ENCODE measurements around the gene C6orf15. TPM values are rescaled to one million over a fixed set of nuclear protein-coding genes. Genes with fewer than 3 reads are reported as not detected.
A peak's percentile ranks its signal among the peaks of the same experiment; 100 is the strongest.

C6orf15 gene
- total RNA-seq, 2 donors from 2014 or later = not detected

DNA sequence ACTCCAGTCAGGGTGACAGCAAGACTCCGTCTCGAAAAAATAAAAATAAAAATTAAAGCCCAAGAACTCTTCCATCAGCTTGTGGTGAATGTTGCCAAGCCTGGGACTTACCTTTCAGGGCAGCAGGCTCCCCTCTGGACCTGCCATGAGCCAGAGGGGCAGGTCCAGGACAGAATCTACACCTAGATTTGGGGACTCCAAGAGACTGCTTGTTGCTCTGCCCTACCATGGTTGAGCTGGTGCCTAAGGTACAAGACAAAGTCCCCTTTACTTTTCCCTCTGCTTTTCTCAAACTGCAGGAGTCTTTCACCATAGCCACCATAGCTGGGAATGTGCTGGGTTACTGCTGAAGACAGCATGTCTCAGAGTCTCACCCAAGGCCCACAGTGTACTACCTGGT, 9.2 kb downstream of the C6orf15 start:
- Histone ChIP-seq H3K27me3 (no peaks in the 10 kb centered on the region), H3K9me3 (no peaks in the 10 kb centered on the region), H3K36me3 (no peaks in the 10 kb centered on the region), H3K4me3 (no peak overlapping the region), H3K4me1 (no peaks in the 10 kb centered on the region), H3K27ac (no peak overlapping the region), H3K9ac (ENCODE audit: low read depth in 2 of 2, low read length in 2 of 2) (no peak overlapping the region)
- TF ChIP-seq, protein P1, sequence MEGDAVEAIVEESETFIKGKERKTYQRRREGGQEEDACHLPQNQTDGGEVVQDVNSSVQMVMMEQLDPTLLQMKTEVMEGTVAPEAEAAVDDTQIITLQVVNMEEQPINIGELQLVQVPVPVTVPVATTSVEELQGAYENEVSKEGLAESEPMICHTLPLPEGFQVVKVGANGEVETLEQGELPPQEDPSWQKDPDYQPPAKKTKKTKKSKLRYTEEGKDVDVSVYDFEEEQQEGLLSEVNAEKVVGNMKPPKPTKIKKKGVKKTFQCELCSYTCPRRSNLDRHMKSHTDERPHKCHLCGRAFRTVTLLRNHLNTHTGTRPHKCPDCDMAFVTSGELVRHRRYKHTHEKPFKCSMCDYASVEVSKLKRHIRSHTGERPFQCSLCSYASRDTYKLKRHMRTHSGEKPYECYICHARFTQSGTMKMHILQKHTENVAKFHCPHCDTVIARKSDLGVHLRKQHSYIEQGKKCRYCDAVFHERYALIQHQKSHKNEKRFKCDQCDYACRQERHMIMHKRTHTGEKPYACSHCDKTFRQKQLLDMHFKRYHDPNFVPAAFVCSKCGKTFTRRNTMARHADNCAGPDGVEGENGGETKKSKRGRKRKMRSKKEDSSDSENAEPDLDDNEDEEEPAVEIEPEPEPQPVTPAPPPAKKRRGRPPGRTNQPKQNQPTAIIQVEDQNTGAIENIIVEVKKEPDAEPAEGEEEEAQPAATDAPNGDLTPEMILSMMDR (IDR thresholded peaks at IDR 0.05) = no peak
- intact Hi-C loops (cut with DNase I) = no loop called here
- DNase-seq = no peak

DNA sequence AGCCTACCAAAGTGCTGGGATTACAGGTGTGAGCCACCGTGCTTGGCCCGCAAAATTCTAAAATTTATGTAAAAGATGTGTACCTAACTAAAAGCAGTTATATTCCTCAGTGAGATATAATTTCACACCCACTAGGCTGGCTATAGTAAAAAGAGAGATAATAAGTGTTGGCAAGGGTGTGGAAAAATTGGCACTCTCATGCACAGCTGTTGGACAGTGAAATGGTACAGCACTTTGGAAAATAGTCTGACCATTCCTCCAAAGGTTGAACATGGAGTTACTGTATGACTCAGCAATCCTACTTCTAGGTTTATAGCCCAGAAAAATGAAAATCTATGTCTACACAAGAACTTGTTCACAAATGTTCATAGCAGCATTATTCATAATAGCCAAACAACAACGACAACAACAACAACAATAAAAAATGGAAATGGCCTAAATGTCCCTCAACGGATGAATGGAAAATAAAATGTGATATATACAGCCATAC, 13.9 kb downstream of the C6orf15 start:
- Histone ChIP-seq H3K4me3 (no peak overlapping the region), H3K9ac (ENCODE audit: low read depth in 2 of 2, low read length in 2 of 2) (no peak overlapping the region), H3K4me1 (peaks cover 7% of the 10 kb centered on the region), H3K27ac (no peak overlapping the region), H3K27me3 (no peaks in the 10 kb centered on the region), H3K36me3 (no peaks in the 10 kb centered on the region), H3K9me3 (no peaks in the 10 kb centered on the region)
- TF ChIP-seq, protein P1 (IDR thresholded peaks at IDR 0.05) = no peak
- DNase-seq = no peak
- intact Hi-C loops (cut with DNase I) = no loop called here

- H3K4me3 ChIP-seq = no peak overlapping the region
- TF ChIP-seq, protein P1 (IDR thresholded peaks at IDR 0.05) = no peak
- DNase-seq = no peak
- no peak overlapping the region for H3K27ac ChIP-seq
- no peaks in the 10 kb centered on the region for H3K9me3 ChIP-seq
- no peaks in the 10 kb centered on the region for H3K27me3 ChIP-seq
- peaks cover 7% of the 10 kb centered on the region for H3K4me1 ChIP-seq
- H3K36me3 ChIP-seq = no peaks in the 10 kb centered on the region
- no peak overlapping the region for H3K9ac ChIP-seq (ENCODE audit: low read depth in 2 of 2, low read length in 2 of 2)
- intact Hi-C loops (cut with DNase I) = no loop called here
These were observed 15.7 kb downstream of the C6orf15 start for GRCh38 chr6:31096656-31097055.

GRCh38 chr6:31096215-31096614, 16.2 kb downstream of the C6orf15 start:
- H3K27ac ChIP-seq = no peak overlapping the region
- no peak for DNase-seq
- intact Hi-C loops (cut with DNase I) = no loop called here
- H3K9ac ChIP-seq (ENCODE audit: low read depth in 2 of 2, low read length in 2 of 2) = no peak overlapping the region
- no peaks in the 10 kb centered on the region for H3K9me3 ChIP-seq
- TF ChIP-seq, protein P1 (IDR thresholded peaks at IDR 0.05) = no peak
- no peaks in the 10 kb centered on the region for H3K36me3 ChIP-seq
- H3K4me1 ChIP-seq = peaks cover 7% of the 10 kb centered on the region
- no peaks in the 10 kb centered on the region for H3K27me3 ChIP-seq
- H3K4me3 ChIP-seq = no peak overlapping the region

DNA sequence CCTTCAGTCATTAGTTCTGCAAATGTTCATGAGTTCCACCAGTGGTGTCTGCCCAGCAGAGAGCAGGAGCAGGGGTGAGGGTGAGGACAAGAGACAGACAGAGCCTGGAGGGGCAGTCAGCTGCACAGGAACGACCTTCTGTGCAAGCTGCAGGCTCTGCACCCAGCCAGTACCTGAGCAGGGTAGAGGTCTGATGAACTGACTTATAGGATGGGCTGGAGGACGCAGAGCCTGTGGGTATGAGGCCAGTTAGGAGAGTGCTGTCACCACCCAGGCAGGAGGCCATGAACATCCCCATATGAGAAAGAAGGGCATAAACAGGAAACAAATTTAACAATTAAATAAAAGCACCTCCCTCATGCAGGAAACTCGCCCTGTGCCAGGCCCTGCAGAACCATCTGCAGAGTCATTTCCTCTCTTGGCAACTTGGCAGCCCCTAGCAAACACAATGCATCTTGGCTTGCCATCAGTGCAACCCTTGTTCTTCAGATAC, 17.9 kb downstream of the C6orf15 start:
- DNase-seq = peak; percentile 38
- H3K4me3 ChIP-seq = no peak overlapping the region
- no peaks in the 10 kb centered on the region for H3K27me3 ChIP-seq
- H3K9ac ChIP-seq (ENCODE audit: low read depth in 2 of 2, low read length in 2 of 2) = no peak overlapping the region
- intact Hi-C loops (cut with DNase I) = no loop called here
- no peaks in the 10 kb centered on the region for H3K9me3 ChIP-seq
- TF ChIP-seq, protein P1 (IDR thresholded peaks at IDR 0.05) = no peak
- no peaks in the 10 kb centered on the region for H3K36me3 ChIP-seq
- H3K27ac ChIP-seq = no peak overlapping the region
- H3K4me1 ChIP-seq = peaks cover 7% of the 10 kb centered on the region

Measured in colonic mucosa (tissue), 4 donors.